Measurements from ENCODE around the gene GSN.

GRCh38 chr9:121372239-121373010 lies 104.5 kb downstream of the GSN start:
- no peak for TF ChIP-seq CTCF (IDR thresholded peaks at IDR 0.05)
- TF ChIP-seq EP300 (IDR thresholded peaks at IDR 0.05; ENCODE audit: low read depth), result no peak

All from transverse colon (tissue), 3 donors.